Measurements from ENCODE around the gene RAB11FIP4. TPM values are rescaled to one million over a fixed set of nuclear protein-coding genes. Genes with fewer than 3 reads are reported as not detected.
A peak's percentile ranks its signal among the peaks of the same experiment; 100 is the strongest.

Gene RAB11FIP4
- total and polyA plus RNA-seq, 2 donors from 2014 or later, result 10.0 to 32.5 TPM

DNA sequence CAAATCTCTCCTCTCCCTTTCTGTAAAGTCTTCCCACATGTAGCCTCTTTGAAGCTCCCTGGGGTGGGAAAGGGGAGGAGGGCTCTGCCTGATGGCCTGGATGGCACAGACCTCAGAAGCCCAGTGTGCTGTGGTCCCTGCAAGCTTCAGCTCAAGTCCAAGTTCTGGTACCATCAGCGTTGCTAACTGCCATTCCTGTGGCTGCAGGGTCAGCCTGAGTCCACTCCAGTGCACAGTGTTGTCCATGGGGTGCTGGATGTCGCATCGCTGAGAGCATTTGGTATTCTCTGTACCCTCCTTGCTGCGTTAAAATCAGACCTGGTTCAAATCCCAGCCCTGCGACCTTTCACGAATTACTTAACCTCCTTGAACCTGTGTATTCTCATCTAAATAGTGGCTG, 105.1 kb downstream of the RAB11FIP4 start:
- H3K4me1 ChIP-seq (ENCODE audit: control insufficient read depth in 2 of 3, insufficient read depth in 2 of 3, low read depth in 1 of 3, low read length in 3 of 3), result peaks cover 0 to 60% (median 42%) of the 10 kb centered on the region in 3 donors

DNA sequence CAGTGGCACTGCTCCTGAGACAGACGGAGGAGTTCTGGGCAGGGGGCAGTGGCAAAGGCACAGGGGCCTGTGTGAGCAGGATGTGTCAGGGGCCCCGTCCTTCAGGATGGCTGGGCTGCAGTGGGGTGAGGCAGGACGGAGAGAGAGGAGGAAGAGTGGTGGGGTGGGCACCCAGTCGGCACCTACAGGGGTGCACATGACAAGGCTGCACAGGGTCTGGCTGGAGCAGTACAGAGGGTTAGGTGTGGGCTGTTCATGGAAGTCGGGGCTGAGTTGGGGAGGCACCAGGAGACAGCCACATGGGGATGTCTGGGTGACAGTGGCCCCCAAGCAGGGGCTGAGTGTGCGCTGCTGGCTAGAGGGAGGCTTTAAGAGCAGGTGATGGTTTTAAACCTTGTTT, 106.0 kb downstream of the RAB11FIP4 start:
- Histone ChIP-seq H3K36me3 (ENCODE audit: control insufficient read depth in 2 of 3, insufficient read depth in 3 of 3, low read length in 3 of 3) (no peaks in the 10 kb centered on the region), H3K27me3 (ENCODE audit: control insufficient read depth, insufficient read depth, low read length) (no peaks in the 10 kb centered on the region), H3K9me3 (ENCODE audit: control insufficient read depth in 2 of 3, insufficient read depth in 1 of 3, low read length in 3 of 3) (no peaks in the 10 kb centered on the region), H3K9ac (ENCODE audit: low read length in 3 of 3) (no peak overlapping the region), H3K4me3 (ENCODE audit: low read length in 3 of 3) (no peak overlapping the region), H3K4me1 (ENCODE audit: control insufficient read depth in 2 of 3, insufficient read depth in 2 of 3, low read depth in 1 of 3, low read length in 3 of 3) (peaks cover 0 to 52% (median 42%) of the 10 kb centered on the region in 3 donors), H3K27ac (ENCODE audit: low read depth in 2 of 2, low read length in 2 of 2) (peak overlapping the region in 1 of 2 donors; percentile 14)
- FAIRE-seq (no peak), DNase-seq (peak in 2 of 5 donors; percentile 32 to 52)
- TF ChIP-seq, protein P1, sequence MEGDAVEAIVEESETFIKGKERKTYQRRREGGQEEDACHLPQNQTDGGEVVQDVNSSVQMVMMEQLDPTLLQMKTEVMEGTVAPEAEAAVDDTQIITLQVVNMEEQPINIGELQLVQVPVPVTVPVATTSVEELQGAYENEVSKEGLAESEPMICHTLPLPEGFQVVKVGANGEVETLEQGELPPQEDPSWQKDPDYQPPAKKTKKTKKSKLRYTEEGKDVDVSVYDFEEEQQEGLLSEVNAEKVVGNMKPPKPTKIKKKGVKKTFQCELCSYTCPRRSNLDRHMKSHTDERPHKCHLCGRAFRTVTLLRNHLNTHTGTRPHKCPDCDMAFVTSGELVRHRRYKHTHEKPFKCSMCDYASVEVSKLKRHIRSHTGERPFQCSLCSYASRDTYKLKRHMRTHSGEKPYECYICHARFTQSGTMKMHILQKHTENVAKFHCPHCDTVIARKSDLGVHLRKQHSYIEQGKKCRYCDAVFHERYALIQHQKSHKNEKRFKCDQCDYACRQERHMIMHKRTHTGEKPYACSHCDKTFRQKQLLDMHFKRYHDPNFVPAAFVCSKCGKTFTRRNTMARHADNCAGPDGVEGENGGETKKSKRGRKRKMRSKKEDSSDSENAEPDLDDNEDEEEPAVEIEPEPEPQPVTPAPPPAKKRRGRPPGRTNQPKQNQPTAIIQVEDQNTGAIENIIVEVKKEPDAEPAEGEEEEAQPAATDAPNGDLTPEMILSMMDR (IDR thresholded peaks at IDR 0.05; ENCODE audit: borderline replicate concordance, extremely low read depth, insufficient read depth), result no peak
- intact Hi-C loops (cut with DNase I), result no loop called here

More for the DNA sequence above, 105.1 kb downstream of the RAB11FIP4 start:
- FAIRE-seq (no peak), DNase-seq (peak in 1 of 5 donors; percentile 26)
- intact Hi-C loops (cut with DNase I), result no loop called here
- no peaks in the 10 kb centered on the region for H3K36me3 ChIP-seq (ENCODE audit: control insufficient read depth in 2 of 3, insufficient read depth in 3 of 3, low read length in 3 of 3)
- no peak overlapping the region for H3K27ac ChIP-seq (ENCODE audit: low read depth in 2 of 2, low read length in 2 of 2)
- H3K27me3 ChIP-seq (ENCODE audit: control insufficient read depth, insufficient read depth, low read length), result no peaks in the 10 kb centered on the region
- TF ChIP-seq, protein P1 (IDR thresholded peaks at IDR 0.05; ENCODE audit: borderline replicate concordance, extremely low read depth, insufficient read depth), result no peak
- no peak overlapping the region for H3K9ac ChIP-seq (ENCODE audit: low read length in 3 of 3)
- no peaks in the 10 kb centered on the region for H3K9me3 ChIP-seq (ENCODE audit: control insufficient read depth in 2 of 3, insufficient read depth in 1 of 3, low read length in 3 of 3)
- no peak overlapping the region for H3K4me3 ChIP-seq (ENCODE audit: low read length in 3 of 3)

DNA sequence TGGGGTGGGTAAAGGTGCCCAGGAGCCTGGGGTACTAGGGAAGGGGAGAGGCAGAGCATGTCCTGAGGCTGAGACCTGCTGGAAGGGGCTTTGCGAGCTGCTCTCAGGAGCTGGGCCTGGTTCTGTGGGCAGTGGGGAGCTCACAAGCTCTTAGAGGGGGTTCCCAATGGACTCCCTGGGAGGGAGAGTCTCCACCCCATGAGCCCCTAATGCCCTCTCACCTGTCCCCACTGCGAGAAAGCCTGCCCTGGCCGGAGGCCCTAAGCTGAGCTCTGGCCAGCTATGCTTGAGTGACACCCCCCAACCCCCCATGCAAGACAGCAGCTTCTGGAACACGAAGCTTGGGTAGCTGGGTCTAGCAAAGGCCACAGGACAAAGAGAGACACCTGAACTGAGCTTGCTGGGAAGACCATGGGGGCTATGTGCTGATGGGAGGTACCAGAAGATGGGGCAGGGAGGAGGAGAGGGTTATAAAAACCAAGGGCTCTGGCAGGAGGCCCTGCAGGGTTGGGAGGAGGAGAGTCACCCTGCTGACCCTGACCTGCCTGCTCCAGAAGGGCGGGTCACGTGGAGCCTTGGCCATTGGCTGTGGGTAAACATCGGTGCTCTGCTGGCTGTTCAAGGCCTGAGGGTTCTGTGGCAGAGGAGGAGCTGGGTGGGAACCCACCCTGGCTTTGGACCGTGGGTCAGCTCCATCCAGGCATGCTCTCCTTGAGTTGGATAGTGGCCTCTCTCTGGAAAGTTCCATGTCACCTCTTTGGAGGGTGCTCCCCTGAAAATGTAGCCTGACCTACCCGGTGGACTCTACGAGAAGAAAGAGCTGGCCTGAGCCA, 106.7 kb downstream of the RAB11FIP4 start:
- Histone ChIP-seq H3K36me3 (ENCODE audit: control insufficient read depth in 2 of 3, insufficient read depth in 3 of 3, low read length in 3 of 3) (no peaks in the 10 kb centered on the region), H3K27me3 (ENCODE audit: control insufficient read depth, insufficient read depth, low read length) (no peaks in the 10 kb centered on the region), H3K27ac (ENCODE audit: low read depth in 2 of 2, low read length in 2 of 2) (peak overlapping the region; percentile 38 to 39), H3K4me1 (ENCODE audit: control insufficient read depth in 2 of 3, insufficient read depth in 2 of 3, low read depth in 1 of 3, low read length in 3 of 3) (peaks cover 0 to 47% (median 42%) of the 10 kb centered on the region in 3 donors), H3K9ac (ENCODE audit: low read length in 3 of 3) (no peak overlapping the region), H3K9me3 (ENCODE audit: control insufficient read depth in 2 of 3, insufficient read depth in 1 of 3, low read length in 3 of 3) (no peaks in the 10 kb centered on the region), H3K4me3 (ENCODE audit: low read length in 3 of 3) (no peak overlapping the region)
- TF ChIP-seq, protein P1 (IDR thresholded peaks at IDR 0.05; ENCODE audit: borderline replicate concordance, extremely low read depth, insufficient read depth), result no peak
- intact Hi-C loops (cut with DNase I), result no loop called here
- no peak for FAIRE-seq
- DNase-seq, result peak in 2 of 5 donors; percentile 37 to 45

All from kidney (tissue), 14 donors.